GM12873 (cell line): Measurements from ENCODE around the gene HS3ST3B1.

Experiments used
- CTCF ChIP-seq: IDR thresholded peaks from 2 replicates; pipeline ENCODE4 v1.5.1; 2012; ENCODE audit warnings: low read depth, mild to moderate bottlenecking, moderate library complexity, low read length, control low read depth; ENCODE audit not compliant: insufficient read depth; ENCODE audit errors: missing control alignments

HS3ST3B1 gene

DNA sequence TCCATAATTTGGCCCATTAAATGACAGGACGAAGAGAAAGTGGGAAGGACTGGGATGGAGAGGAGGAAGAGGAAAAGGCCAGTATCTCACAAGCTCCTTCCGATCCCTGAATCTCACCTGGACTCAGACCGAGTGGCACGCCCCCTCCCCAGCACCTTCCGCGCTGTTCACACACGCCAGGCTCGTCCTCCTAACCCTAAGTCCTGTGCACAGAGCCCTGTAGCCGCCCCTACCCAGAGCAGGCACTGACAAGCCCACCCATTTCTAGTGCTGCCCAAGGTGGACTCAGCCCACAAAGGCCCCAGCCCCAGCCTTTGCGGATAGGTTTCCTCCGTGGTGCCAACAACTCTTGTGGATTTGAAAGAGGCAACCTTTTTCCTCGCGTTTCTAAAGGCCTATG lies 9.2 kb downstream of the HS3ST3B1 start:
- no peak for TF ChIP-seq CTCF

DNA sequence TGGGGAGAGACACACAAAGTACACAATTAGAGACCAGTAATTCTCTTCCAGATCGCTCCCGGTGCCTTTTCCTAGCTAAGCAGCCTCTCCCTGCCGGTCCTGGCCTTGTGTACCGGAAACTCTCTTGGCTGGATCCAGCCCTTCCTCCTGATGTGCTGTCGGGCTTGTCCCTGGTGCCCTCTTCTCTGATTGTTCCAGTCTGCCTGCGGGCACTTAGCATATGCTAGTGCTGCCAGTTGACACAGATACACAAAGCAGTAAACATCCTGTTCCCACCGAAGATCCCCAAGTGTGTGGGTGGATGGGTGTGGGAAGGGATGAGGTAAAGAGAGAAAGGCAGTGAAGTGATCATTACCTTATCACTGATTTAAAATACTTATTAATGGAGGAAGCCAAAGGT lies 9.7 kb downstream of the HS3ST3B1 start:
- TF ChIP-seq CTCF: no peak

- no peak for TF ChIP-seq CTCF
Measured at GRCh38 chr17:14311186-14311705, 10.4 kb downstream of the HS3ST3B1 start.

GRCh38 chr17:14311981-14312380 lies 11.1 kb downstream of the HS3ST3B1 start:
- no peak for TF ChIP-seq CTCF

GRCh38 chr17:14312522-14312921 lies 11.6 kb downstream of the HS3ST3B1 start:
- no peak for TF ChIP-seq CTCF

DNA sequence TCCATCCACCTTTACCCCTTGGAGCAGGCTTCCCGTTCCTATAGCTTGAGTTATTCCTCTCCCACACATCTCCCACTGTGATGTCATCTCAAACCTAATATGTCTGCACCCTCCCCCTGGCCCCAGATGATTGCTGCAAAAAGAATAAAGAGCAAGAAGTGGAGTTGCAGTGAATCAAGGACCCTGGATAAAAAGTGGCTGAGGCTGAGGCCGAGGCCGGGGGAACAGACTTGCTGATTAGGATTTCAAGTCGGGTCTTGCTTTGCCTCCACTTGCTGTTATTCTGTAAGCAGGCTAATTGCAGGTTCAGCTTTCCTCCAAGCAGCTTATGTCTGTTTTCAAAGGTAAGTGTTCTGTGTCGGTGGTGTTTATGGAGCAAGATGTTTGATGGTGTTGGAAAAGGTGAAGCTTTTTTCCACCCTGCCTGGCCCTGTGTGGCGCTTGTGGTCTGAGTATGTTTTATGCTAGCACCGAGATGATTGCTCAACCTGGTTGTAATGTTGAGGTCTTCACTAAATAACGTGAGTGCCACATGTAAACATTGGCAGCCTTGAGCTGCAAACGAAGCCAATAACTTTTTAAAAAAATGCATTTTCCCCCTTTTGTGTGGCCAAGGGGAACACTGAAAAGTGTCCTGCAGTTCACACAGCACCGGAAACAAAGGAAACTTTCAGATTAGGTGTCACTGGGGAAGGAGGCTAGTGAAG lies 15.4 kb downstream of the HS3ST3B1 start:
- no peak for TF ChIP-seq CTCF

GRCh38 chr17:14317383-14317782 lies 16.5 kb downstream of the HS3ST3B1 start:
- TF ChIP-seq CTCF: no peak
